Muscle layer of colon (tissue), 2 donors: ENCODE data around the gene WDR83.
"Not testable (repeated sequence)": the region's sequence is repeated elsewhere in the genome, so short reads cannot be mapped to it uniquely, and the experiment has no call there.

Experiments
- H3K27ac ChIP-seq: one replicate; pipeline ENCODE4 v1.7.0; 2013; ENCODE audit warnings: low read depth, mild to moderate bottlenecking, low read length, moderate library complexity
- H3K27me3 ChIP-seq, 2 donors: one replicate each; pipeline ENCODE4 v1.7.0; 2013; ENCODE audit warnings: low read length in 2 of 2, mild to moderate bottlenecking in 2 of 2; ENCODE audit not compliant: insufficient read depth in 2 of 2, control insufficient read depth in 1 of 2
- H3K36me3 ChIP-seq: one replicate; pipeline ENCODE4 v1.7.0; 2013; ENCODE audit warnings: mild to moderate bottlenecking, low read length; ENCODE audit not compliant: insufficient read depth
- H3K4me1 ChIP-seq: one replicate; pipeline ENCODE4 v1.7.0; 2013; ENCODE audit warnings: mild to moderate bottlenecking, low read length; ENCODE audit not compliant: insufficient read depth
- H3K4me3 ChIP-seq, 2 donors: one replicate each; pipeline ENCODE4 v1.7.0; 2013; ENCODE audit warnings: low read length in 2 of 2, low read depth in 1 of 2, mild to moderate bottlenecking in 1 of 2, moderate library complexity in 1 of 2
- H3K9ac ChIP-seq: one replicate; pipeline ENCODE4 v1.7.0; 2013; ENCODE audit warnings: low read length
- H3K9me3 ChIP-seq: one replicate; pipeline ENCODE4 v1.7.0; 2013; ENCODE audit warnings: mild to moderate bottlenecking, low read length
- donor health status: abdominal sarcoma.
- donor health status: Adenocarcinoma of cecum.

WDR83 gene

GRCh38 chr19:12666265-12667048 lies at the start of gene WDR83, which contains the start of gene MAN2B1:
TSS of gene WDR83 (plus strand) at chr19:12666807. CDS start at chr19:12669791, 2,984 bp downstream.
TSS of gene MAN2B1 (minus strand) at chr19:12666742. CDS start at chr19:12666701, 41 bp downstream.
- H3K9ac ChIP-seq, result peak within 1 kb of the TSS; percentile 96
- no peaks in the 10 kb centered on the region for H3K9me3 ChIP-seq
- H3K36me3 ChIP-seq, result peaks cover 18% of the 10 kb centered on the region
- peak within 1 kb of the TSS; percentile 73 for H3K27ac ChIP-seq
- H3K27me3 ChIP-seq, result no peaks in the 10 kb centered on the region
- peak within 1 kb of the TSS; percentile 72 to 94 for H3K4me3 ChIP-seq
- H3K4me1 ChIP-seq, result peaks cover 40% of the 10 kb centered on the region

- H3K36me3 ChIP-seq, result no peaks in the 10 kb centered on the region
Observed at GRCh38 chr19:12617646-12618045, 49.0 kb upstream of the WDR83 start.

GRCh38 chr19:12621253-12622024 lies 45.2 kb upstream of the WDR83 start:
- H3K27ac ChIP-seq, H3K9me3 ChIP-seq, H3K36me3 ChIP-seq, H3K27me3 ChIP-seq, H3K4me3 ChIP-seq, H3K4me1 ChIP-seq, H3K9ac ChIP-seq: not testable (repeated sequence)

More at GRCh38 chr19:12617646-12618045, 49.0 kb upstream of the WDR83 start:
- H3K27ac ChIP-seq, result no peak overlapping the region
- H3K27me3 ChIP-seq, result no peaks in the 10 kb centered on the region
- H3K9me3 ChIP-seq, result no peaks in the 10 kb centered on the region
- no peak overlapping the region for H3K9ac ChIP-seq
- H3K4me3 ChIP-seq, result no peak overlapping the region
- peaks cover 5% of the 10 kb centered on the region for H3K4me1 ChIP-seq

GRCh38 chr19:12623361-12624031 lies 43.1 kb upstream of the WDR83 start:
- Histone ChIP-seq H3K36me3 (peaks cover 14% of the 10 kb centered on the region), H3K27me3 (no peaks in the 10 kb centered on the region), H3K9ac (no peak overlapping the region), H3K4me3 (no peak overlapping the region), H3K27ac (no peak overlapping the region), H3K4me1 (no peaks in the 10 kb centered on the region), H3K9me3 (no peaks in the 10 kb centered on the region)

- Histone ChIP-seq H3K27me3 (no peaks in the 10 kb centered on the region), H3K9me3 (no peaks in the 10 kb centered on the region), H3K36me3 (peaks cover 35% of the 10 kb centered on the region), H3K9ac (no peak overlapping the region), H3K4me1 (no peaks in the 10 kb centered on the region), H3K4me3 (no peak overlapping the region), H3K27ac (no peak overlapping the region)
Observed at GRCh38 chr19:12626958-12627357, 39.6 kb upstream of the WDR83 start.

- H3K36me3 ChIP-seq, result peaks cover 35% of the 10 kb centered on the region
- H3K4me1 ChIP-seq, result no peaks in the 10 kb centered on the region
- no peaks in the 10 kb centered on the region for H3K27me3 ChIP-seq
- no peak overlapping the region for H3K9ac ChIP-seq
- no peak overlapping the region for H3K4me3 ChIP-seq
- no peaks in the 10 kb centered on the region for H3K9me3 ChIP-seq
- H3K27ac ChIP-seq, result no peak overlapping the region
Observed at GRCh38 chr19:12628040-12629022, 38.3 kb upstream of the WDR83 start.

GRCh38 chr19:12629215-12629614 lies 37.4 kb upstream of the WDR83 start:
- Histone ChIP-seq H3K9me3 (no peaks in the 10 kb centered on the region), H3K36me3 (peaks cover 35% of the 10 kb centered on the region), H3K27ac (no peak overlapping the region), H3K4me1 (no peaks in the 10 kb centered on the region), H3K4me3 (no peak overlapping the region), H3K9ac (no peak overlapping the region), H3K27me3 (no peaks in the 10 kb centered on the region)

- Histone ChIP-seq H3K27me3 (no peaks in the 10 kb centered on the region), H3K4me3 (no peak overlapping the region), H3K9me3 (no peaks in the 10 kb centered on the region), H3K36me3 (no peaks in the 10 kb centered on the region), H3K4me1 (peaks cover 5% of the 10 kb centered on the region), H3K9ac (no peak overlapping the region), H3K27ac (no peak overlapping the region)
Observed at GRCh38 chr19:12636631-12637030, 30.0 kb upstream of the WDR83 start.

- Histone ChIP-seq H3K27ac (no peak overlapping the region), H3K4me1 (peaks cover 5% of the 10 kb centered on the region), H3K4me3 (no peak overlapping the region), H3K36me3 (no peaks in the 10 kb centered on the region), H3K9me3 (no peaks in the 10 kb centered on the region), H3K27me3 (no peaks in the 10 kb centered on the region), H3K9ac (no peak overlapping the region)
Observed at GRCh38 chr19:12638611-12639182, 27.9 kb upstream of the WDR83 start.

- peak overlapping the region; percentile 41 for H3K9ac ChIP-seq
Observed at GRCh38 chr19:12639901-12640613, 26.6 kb upstream of the WDR83 start.

More at GRCh38 chr19:12639901-12640613, 26.6 kb upstream of the WDR83 start:
- Histone ChIP-seq H3K27ac (no peak overlapping the region), H3K36me3 (no peaks in the 10 kb centered on the region), H3K9me3 (no peaks in the 10 kb centered on the region), H3K4me3 (peak overlapping the region; percentile 16 to 58), H3K4me1 (peaks cover 5% of the 10 kb centered on the region), H3K27me3 (no peaks in the 10 kb centered on the region)
